Activated B cell treated with CpG ODN at 0.5 μM for 24 hours (primary cell): Measurements from ENCODE around the gene PPIB. TPM values are rescaled to one million over a fixed set of nuclear protein-coding genes. Genes with fewer than 3 reads are reported as not detected.

Experiments used
- ATAC-seq: fragments of 200-7000 bp; cut with Tn5 transposase; one replicate; pipeline ENCODE4 v1.10.0; 2021; ENCODE audit warnings: low read depth, mild to moderate bottlenecking, moderate library complexity
- CTCF ChIA-PET: fragments of 350-600 bp; sonication (Branson Sonifier 250); formaldehyde crosslinking; loops from one replicate; lab custom pipeline; 2021; ENCODE audit warnings: antibody characterized with exemption; lab: Charles Lee
- POLR2A ChIA-PET: fragments of 350-600 bp; sonication (Branson Sonifier 250); formaldehyde crosslinking; loops from one replicate; lab custom pipeline; 2021; ENCODE audit warnings: antibody characterized with exemption; lab: Charles Lee
- DNase-seq: peaks from one replicate; pipeline ENCODE4 v3.0.0; 2022
- H3K27ac Mint-ChIP-seq: one replicate; pipeline ENCODE4 v1.8.0; 2020; ENCODE audit warnings: mixed read lengths
- H3K27me3 Mint-ChIP-seq: one replicate; pipeline ENCODE4 v1.8.0; 2021; ENCODE audit warnings: mixed read lengths
- H3K36me3 Mint-ChIP-seq: one replicate; pipeline ENCODE4 v1.8.0; 2021; ENCODE audit warnings: low read depth, mixed read lengths
- H3K4me1 Mint-ChIP-seq: one replicate; pipeline ENCODE4 v1.8.0; 2021; ENCODE audit warnings: mixed read lengths
- H3K4me3 Mint-ChIP-seq: one replicate; pipeline ENCODE4 v1.8.0; 2020; ENCODE audit warnings: mild to moderate bottlenecking, mixed read lengths
- H3K9me3 Mint-ChIP-seq: one replicate; pipeline ENCODE4 v1.8.0; 2020; ENCODE audit warnings: mixed read lengths
- intact Hi-C: fragments of 100-400 bp; cut with micrococcal nuclease; formaldehyde crosslinking; loops from one replicate; pipeline ENCODE4 v1.15.1; 2024
- total RNA-seq: library from RNA; stranded (reverse); gene quantifications from 2 replicates; pipeline ENCODE4 v1.2.3, GENCODE V29; 2022
- TF ChIP-seq, protein P1 (sequence below): fragments of 200-600 bp; IDR thresholded peaks from one replicate; pipeline ENCODE4 v1.8.0; 2022; ENCODE audit warnings: antibody characterized with exemption, mild to moderate bottlenecking

PPIB gene
- total RNA-seq, 1 donor from 2014 or later = 225 TPM

- Mint-ChIP-seq H3K36me3 (peaks cover 12% of the 10 kb centered on the region), H3K27me3 (no peaks in the 10 kb centered on the region), H3K9me3 (peaks cover 2% of the 10 kb centered on the region), H3K4me3 (no peak overlapping the region), H3K27ac (no peak overlapping the region), H3K4me1 (peaks cover 67% of the 10 kb centered on the region)
- TF ChIP-seq, protein P1, sequence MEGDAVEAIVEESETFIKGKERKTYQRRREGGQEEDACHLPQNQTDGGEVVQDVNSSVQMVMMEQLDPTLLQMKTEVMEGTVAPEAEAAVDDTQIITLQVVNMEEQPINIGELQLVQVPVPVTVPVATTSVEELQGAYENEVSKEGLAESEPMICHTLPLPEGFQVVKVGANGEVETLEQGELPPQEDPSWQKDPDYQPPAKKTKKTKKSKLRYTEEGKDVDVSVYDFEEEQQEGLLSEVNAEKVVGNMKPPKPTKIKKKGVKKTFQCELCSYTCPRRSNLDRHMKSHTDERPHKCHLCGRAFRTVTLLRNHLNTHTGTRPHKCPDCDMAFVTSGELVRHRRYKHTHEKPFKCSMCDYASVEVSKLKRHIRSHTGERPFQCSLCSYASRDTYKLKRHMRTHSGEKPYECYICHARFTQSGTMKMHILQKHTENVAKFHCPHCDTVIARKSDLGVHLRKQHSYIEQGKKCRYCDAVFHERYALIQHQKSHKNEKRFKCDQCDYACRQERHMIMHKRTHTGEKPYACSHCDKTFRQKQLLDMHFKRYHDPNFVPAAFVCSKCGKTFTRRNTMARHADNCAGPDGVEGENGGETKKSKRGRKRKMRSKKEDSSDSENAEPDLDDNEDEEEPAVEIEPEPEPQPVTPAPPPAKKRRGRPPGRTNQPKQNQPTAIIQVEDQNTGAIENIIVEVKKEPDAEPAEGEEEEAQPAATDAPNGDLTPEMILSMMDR = no peak
- intact Hi-C loops = no loop called here
- POLR2A ChIA-PET = interaction anchor here (0.5 to 0.6 kb wide), 2 partner anchors 302 to 563 kb away, joined by 3 to 6 read pairs; no protein-coding TSS in a partner anchor
- DNase-seq (no peak), ATAC-seq (no peak)
- CTCF ChIA-PET = interaction anchor here (1.0 kb wide), 1 partner anchor 46 kb away, joined by 3 read pairs; no protein-coding TSS in a partner anchor
Measured at GRCh38 chr15:64107337-64107736, 55.5 kb downstream of the PPIB start.

Other genes starting within 250 kb of the PPIB start
- gene DAPK2, start 116.5 kb downstream of the PPIB start, total RNA-seq = 4.2 and 4.3 TPM in 2 replicates
- 58.4 and 63.2 TPM in 2 replicates for gene CIAO2A, start 69.2 kb downstream of the PPIB start, total RNA-seq
- gene SNX1, start 67.0 kb downstream of the PPIB start, total RNA-seq = 137 and 138 TPM in 2 replicates
- 41.7 and 46.2 TPM in 2 replicates for gene SNX22, start 11.3 kb downstream of the PPIB start, total RNA-seq
- 26.1 and 26.6 TPM in 2 replicates for gene CSNK1G1, start 193.2 kb upstream of the PPIB start, total RNA-seq
- 2.0 and 3.9 TPM in 2 replicates for gene PCLAF, start 218.4 kb upstream of the PPIB start, total RNA-seq
- 26.3 and 35.0 TPM in 2 replicates for gene TRIP4, start 224.8 kb upstream of the PPIB start, total RNA-seq